HL-60 (cell line): ENCODE results near the gene NPHP4.

Experiments used
- DNase-seq, 2 experiments: peaks; one replicate each; pipeline ENCODE4 v3.0.0-alpha.2; 2010 to 2020; ENCODE audit warnings: low read depth in 1 of 2, low spot score in 1 of 2
- H3K27ac ChIP-seq: fragments of 250-450 bp; sonication (Bioruptor Pico); replicated peaks from 2 replicates; pipeline ENCODE4 v1.5.1; 2020; ENCODE audit warnings: mild to moderate bottlenecking, moderate library complexity
- H3K27me3 ChIP-seq: fragments of 250-450 bp; sonication (Bioruptor Pico); 2 replicates; pipeline ENCODE4 v1.5.1; 2021; ENCODE audit warnings: mild to moderate bottlenecking, moderate library complexity; ENCODE audit not compliant: insufficient read depth, poor library complexity, severe bottlenecking
- H3K4me3 ChIP-seq: replicated peaks from 2 replicates; pipeline ENCODE4 v1.5.1; 2011; ENCODE audit warnings: mild to moderate bottlenecking, control low read depth, low read length; ENCODE audit not compliant: insufficient read depth
- GABPA ChIP-seq: IDR thresholded peaks from 2 replicates; pipeline ENCODE4 v1.6.1; 2012; ENCODE audit warnings: low read depth
- POLR2AphosphoS5 ChIP-seq: IDR thresholded peaks from 2 replicates; pipeline ENCODE4 v1.6.1; 2012; ENCODE audit warnings: low read depth
- SPI1 ChIP-seq: IDR thresholded peaks from 2 replicates; pipeline ENCODE4 v1.6.1; 2012; ENCODE audit warnings: low read depth, mild to moderate bottlenecking, borderline replicate concordance
- TF ChIP-seq, protein P1 (sequence below): IDR thresholded peaks from 2 replicates; pipeline ENCODE4 v1.6.1; 2012; ENCODE audit warnings: low read depth; ENCODE audit not compliant: insufficient replicate concordance
- TF ChIP-seq, protein P2 (sequence below): IDR thresholded peaks from one replicate; pipeline ENCODE4 v1.5.1; 2011; ENCODE audit warnings: low read length, control low read depth, inconsistent platforms; ENCODE audit not compliant: insufficient read depth

The NPHP4 gene

DNA sequence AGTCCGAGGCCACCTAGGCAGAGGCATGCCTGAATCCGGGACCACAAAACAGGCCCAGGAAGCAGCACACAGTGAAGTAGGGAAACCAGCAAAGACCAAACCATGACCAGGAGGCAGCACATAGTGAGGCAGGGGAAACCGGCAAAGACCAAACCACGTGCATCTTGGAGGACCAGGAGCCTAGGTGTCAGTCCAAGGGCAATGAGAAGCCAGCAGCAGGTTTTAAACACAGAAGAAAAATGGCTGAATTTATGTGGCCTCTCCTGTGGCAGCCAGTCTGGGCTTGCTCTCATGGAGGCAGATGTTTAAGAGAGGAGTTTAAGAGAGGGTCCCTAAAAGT, 42.5 kb downstream of the NPHP4 start:
- TF ChIP-seq POLR2AphosphoS5: no peak
- TF ChIP-seq, protein P1, sequence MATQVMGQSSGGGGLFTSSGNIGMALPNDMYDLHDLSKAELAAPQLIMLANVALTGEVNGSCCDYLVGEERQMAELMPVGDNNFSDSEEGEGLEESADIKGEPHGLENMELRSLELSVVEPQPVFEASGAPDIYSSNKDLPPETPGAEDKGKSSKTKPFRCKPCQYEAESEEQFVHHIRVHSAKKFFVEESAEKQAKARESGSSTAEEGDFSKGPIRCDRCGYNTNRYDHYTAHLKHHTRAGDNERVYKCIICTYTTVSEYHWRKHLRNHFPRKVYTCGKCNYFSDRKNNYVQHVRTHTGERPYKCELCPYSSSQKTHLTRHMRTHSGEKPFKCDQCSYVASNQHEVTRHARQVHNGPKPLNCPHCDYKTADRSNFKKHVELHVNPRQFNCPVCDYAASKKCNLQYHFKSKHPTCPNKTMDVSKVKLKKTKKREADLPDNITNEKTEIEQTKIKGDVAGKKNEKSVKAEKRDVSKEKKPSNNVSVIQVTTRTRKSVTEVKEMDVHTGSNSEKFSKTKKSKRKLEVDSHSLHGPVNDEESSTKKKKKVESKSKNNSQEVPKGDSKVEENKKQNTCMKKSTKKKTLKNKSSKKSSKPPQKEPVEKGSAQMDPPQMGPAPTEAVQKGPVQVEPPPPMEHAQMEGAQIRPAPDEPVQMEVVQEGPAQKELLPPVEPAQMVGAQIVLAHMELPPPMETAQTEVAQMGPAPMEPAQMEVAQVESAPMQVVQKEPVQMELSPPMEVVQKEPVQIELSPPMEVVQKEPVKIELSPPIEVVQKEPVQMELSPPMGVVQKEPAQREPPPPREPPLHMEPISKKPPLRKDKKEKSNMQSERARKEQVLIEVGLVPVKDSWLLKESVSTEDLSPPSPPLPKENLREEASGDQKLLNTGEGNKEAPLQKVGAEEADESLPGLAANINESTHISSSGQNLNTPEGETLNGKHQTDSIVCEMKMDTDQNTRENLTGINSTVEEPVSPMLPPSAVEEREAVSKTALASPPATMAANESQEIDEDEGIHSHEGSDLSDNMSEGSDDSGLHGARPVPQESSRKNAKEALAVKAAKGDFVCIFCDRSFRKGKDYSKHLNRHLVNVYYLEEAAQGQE: no peak
- no peak for TF ChIP-seq SPI1
- no peak for TF ChIP-seq GABPA
- TF ChIP-seq, protein P2, sequence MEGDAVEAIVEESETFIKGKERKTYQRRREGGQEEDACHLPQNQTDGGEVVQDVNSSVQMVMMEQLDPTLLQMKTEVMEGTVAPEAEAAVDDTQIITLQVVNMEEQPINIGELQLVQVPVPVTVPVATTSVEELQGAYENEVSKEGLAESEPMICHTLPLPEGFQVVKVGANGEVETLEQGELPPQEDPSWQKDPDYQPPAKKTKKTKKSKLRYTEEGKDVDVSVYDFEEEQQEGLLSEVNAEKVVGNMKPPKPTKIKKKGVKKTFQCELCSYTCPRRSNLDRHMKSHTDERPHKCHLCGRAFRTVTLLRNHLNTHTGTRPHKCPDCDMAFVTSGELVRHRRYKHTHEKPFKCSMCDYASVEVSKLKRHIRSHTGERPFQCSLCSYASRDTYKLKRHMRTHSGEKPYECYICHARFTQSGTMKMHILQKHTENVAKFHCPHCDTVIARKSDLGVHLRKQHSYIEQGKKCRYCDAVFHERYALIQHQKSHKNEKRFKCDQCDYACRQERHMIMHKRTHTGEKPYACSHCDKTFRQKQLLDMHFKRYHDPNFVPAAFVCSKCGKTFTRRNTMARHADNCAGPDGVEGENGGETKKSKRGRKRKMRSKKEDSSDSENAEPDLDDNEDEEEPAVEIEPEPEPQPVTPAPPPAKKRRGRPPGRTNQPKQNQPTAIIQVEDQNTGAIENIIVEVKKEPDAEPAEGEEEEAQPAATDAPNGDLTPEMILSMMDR: no peak
- H3K4me3 ChIP-seq: no peak overlapping the region
- DNase-seq: no peak
- no peak overlapping the region for H3K27ac ChIP-seq
- no peaks in the 10 kb centered on the region for H3K27me3 ChIP-seq

GRCh38 chr1:5949085-5949760, 43.0 kb downstream of the NPHP4 start:
- no peaks in the 10 kb centered on the region for H3K27me3 ChIP-seq
- DNase-seq: no peak
- TF ChIP-seq, protein P2: no peak
- no peak for TF ChIP-seq POLR2AphosphoS5
- TF ChIP-seq, protein P1: no peak
- no peak for TF ChIP-seq GABPA
- no peak for TF ChIP-seq SPI1
- no peak overlapping the region for H3K4me3 ChIP-seq
- H3K27ac ChIP-seq: no peak overlapping the region

DNA sequence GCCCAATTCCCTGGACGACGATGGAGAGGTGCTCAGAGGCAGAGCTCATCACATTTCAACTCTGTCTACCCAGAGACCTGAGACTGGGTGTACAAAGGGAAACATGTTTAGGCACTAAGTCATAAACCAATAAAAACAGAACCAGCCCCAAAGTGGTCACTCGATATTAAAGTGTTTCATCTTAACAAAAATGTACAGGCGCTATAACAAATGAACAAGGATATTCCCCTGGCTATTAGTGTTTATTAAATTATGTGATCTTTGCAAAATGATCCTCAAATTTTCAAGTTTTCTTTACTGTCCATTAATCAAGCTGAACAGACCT, 43.6 kb downstream of the NPHP4 start:
- Histone ChIP-seq H3K4me3 (no peak overlapping the region), H3K27ac (no peak overlapping the region), H3K27me3 (no peaks in the 10 kb centered on the region)
- TF ChIP-seq GABPA (no peak), POLR2AphosphoS5 (no peak), SPI1 (no peak)
- TF ChIP-seq, protein P2: no peak
- TF ChIP-seq, protein P1: no peak
- DNase-seq: no peak
